ENCODE data around the gene DAP3.
"Not testable (repeated sequence)": the region's sequence is repeated elsewhere in the genome, so short reads cannot be mapped to it uniquely, and the experiment has no call there.

Gene DAP3

GRCh38 chr1:155689081-155689607, at the start of gene DAP3:
Gene DAP3 (plus strand): TSS chr1:155689091. CDS start chr1:155709780, 20,689 bp downstream.
- DNase-seq: not testable (repeated sequence)

DNA sequence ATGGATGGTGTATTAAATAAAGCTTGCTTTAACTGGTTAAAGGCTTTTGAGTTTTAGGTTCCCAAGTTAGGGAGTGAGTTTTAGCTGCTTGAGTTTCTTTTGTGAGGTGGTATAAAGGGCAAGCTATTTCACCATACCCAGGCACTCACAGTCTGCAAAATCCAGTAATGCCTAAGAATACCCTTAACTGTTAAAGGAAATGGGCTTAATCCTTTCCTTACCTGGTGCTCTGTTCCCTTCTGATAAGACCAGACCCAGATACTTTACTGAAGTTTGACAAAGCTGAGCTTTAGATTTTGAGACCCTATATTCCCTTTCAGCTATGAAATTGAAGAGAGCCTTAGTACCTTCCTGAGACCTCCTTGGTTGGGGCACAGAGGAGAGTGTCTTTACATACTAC, 48.5 kb upstream of the DAP3 start:
- DNase-seq: no peak

DNA sequence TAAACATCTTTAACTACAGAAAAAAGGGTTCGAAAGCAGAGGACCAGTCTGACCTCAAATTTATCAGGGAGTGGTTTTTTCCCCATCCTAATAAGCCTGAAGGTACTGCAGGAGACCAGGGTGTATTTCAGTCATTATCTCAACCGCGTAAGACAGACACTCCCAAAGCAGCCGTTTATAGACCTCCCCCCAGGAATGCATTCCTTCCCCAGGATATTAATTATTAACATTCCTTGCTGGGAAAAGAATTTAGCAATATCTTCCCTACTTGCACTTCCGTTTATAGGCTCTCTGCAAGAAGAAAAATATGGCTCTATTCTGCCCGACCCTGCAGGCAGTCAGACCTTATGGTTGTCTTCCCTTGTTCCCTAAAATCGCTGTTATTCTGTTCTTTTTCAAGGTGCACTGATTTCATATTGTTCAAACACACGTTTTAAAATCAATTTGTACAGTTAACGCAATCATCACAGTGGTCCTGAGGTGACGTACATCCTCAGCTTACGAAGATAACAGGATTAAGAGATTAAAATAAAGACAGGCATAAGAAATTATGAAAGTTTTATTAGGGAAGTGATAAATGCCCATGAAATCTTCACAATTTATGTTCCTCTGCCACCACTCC, 46.2 kb upstream of the DAP3 start:
- not testable (repeated sequence) for DNase-seq

DNA sequence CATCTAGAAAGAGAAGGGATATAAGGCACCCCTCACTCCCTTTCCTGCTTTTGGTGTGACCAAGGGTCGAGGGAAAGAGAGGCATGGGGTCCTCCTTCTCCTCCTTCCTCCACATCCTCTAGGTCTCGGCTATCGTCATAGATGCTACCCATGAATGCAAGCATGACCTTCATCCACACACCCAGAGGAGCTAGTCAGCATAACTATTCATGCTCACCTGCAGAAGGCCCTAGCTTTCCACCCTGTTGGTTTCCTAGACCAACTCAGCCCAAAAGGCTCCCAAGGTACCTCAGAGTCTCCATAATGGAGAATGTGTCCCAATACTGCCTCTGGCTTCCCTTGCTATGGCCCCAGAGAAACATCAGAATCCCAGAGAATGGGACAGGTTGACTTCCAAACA, 45.7 kb upstream of the DAP3 start:
- DNase-seq: no peak

GRCh38 chr1:155645034-155645598, 43.8 kb upstream of the DAP3 start:
- DNase-seq: no peak

GRCh38 chr1:155645648-155646047, 43.2 kb upstream of the DAP3 start:
- no peak for DNase-seq

GRCh38 chr1:155646307-155646706, 42.6 kb upstream of the DAP3 start:
- DNase-seq: no peak

GRCh38 chr1:155648207-155649147, 40.4 kb upstream of the DAP3 start:
- no peak for DNase-seq

GRCh38 chr1:155649676-155650075, 39.2 kb upstream of the DAP3 start:
- DNase-seq: no peak

- no peak for DNase-seq
Observed at GRCh38 chr1:155650231-155650757, 38.6 kb upstream of the DAP3 start.

DNA sequence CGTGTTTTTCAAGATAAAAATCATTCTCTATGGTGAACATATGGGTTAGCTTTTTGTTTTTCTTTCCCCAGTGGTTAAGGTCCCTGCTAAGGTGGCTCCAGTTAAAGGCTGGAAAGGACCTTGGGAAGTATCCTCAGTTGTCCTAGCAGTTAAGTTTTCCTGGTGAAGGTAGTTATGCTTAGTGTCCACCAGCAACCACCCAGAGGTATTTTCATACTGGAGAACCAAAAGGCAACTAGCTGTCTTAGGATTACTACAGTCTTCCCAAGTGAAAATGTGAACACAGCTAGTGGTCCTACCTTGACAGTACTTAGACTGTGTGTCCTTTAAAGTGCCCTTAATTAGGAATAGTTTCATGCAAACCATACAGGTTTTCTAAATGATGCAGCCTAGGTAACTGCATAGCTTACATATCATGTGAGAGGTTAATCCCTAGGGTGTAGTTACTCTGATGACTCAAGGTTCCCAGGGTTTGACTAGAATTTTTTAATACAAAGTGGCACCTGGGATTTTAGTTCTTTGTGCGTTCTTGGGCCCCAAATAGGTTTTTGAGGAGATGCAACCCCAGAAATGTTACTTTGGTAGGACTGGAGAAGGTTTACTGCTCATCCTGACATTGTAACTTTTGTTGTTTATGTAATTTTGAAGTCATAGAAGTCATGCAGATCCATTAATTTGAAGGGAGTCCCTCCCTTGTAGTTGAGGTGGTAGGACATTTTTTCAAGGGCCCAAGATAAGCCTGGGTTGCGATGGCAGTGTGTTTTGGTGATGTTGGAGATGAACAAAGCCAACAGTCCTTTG, 36.8 kb upstream of the DAP3 start:
- no peak for DNase-seq

GRCh38 chr1:155652951-155653350, 35.9 kb upstream of the DAP3 start:
- no peak for DNase-seq

DNA sequence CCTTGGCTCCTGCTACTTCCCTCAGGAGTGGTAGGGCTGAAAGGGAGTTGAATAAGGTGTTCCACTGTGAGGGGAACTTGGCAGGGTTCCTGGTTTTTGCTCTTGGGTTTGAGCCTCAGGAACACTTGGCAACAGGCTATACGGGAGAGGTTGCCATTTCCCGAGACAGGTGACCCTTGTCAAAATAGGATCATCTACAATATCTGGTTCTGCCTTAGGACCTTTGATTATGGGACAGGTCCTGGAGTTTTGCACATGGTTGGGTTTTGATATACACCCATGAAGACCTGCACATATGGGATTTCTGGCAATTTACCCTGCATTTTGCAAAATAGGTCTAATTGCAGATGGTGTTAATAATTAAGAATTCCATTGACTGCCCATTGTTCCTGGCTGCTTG, 31.4 kb upstream of the DAP3 start:
- no peak for DNase-seq

GRCh38 chr1:155661239-155661638, 27.7 kb upstream of the DAP3 start:
- not testable (repeated sequence) for DNase-seq

- DNase-seq: no peak
Observed at GRCh38 chr1:155669233-155670162, 19.4 kb upstream of the DAP3 start.

- DNase-seq: no peak
Observed at GRCh38 chr1:155671750-155672149, 17.1 kb upstream of the DAP3 start.

- DNase-seq: no peak
Observed at GRCh38 chr1:155673003-155673402, 15.9 kb upstream of the DAP3 start.

GRCh38 chr1:155678027-155678426, 10.9 kb upstream of the DAP3 start:
- DNase-seq: no peak

DNA sequence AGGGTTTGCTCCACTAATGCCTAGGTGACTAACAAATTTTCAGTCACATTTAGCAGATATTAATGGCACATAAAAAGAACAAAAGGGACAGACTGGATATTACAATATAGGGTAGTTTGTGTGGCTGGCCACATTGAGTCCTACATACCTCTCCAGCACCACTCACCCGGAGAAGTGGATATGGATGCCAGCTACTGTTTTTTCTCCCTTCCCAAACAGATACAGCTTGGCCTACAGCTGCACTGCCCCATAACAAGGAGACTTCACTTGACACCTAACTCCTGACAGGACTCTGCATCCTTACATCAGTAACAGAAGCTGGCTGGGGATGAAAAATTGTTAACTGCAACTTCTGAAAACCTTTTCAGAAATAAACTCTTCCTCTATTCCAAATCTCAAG, 9.9 kb upstream of the DAP3 start:
- DNase-seq: not testable (repeated sequence)

DNA sequence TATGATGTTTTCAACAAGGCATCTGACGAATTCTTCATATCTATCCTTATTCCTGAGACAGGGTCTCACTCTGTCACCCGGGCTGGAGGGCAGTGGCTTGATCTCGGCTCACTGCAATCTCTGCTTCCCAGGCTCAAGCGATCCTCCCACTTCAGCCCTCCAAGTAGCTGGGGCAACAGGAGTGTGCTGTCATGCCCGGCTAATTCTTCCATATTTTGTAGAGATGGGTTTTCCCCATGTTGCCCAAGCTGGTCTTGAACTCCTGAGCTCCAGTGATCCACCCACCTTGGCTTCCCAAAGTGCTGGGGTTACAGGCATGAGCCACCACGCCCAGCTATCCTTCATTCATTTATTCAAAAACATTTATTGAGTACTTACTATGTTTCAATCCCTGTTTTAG, 8.4 kb upstream of the DAP3 start:
- no peak for DNase-seq

- DNase-seq: no peak
Observed at GRCh38 chr1:155681776-155682175, 7.1 kb upstream of the DAP3 start.

Measured in right hindlimb (tissue), 1 donor.